Gastrocnemius medialis (tissue), 4 donors: ENCODE data around the gene LIFR.

Experiments
- POLR2A ChIP-seq, 2 donors: fragments of 450-650 bp; IDR thresholded peaks; one replicate each; pipeline ENCODE4 v1.6.1; 2017; ENCODE audit warnings: antibody characterized with exemption in 2 of 2, mild to moderate bottlenecking in 2 of 2, moderate library complexity in 2 of 2
- TF ChIP-seq, protein P1 (sequence below), 5 experiments: fragments of 450-650 bp in 3 of 5; fragments of 200-600 bp in 2 of 5; sonication (generic) in 2 of 5; IDR thresholded peaks in 4 of 5; conservative IDR thresholded peaks in 1 of 5; 1 replicate in 4 of 5; 2 replicates in 1 of 5; pipeline ENCODE4 v1.5.1; 2016 to 2019; ENCODE audit warnings: antibody characterized with exemption in 5 of 5, mild to moderate bottlenecking in 3 of 5, moderate library complexity in 3 of 5

DNA sequence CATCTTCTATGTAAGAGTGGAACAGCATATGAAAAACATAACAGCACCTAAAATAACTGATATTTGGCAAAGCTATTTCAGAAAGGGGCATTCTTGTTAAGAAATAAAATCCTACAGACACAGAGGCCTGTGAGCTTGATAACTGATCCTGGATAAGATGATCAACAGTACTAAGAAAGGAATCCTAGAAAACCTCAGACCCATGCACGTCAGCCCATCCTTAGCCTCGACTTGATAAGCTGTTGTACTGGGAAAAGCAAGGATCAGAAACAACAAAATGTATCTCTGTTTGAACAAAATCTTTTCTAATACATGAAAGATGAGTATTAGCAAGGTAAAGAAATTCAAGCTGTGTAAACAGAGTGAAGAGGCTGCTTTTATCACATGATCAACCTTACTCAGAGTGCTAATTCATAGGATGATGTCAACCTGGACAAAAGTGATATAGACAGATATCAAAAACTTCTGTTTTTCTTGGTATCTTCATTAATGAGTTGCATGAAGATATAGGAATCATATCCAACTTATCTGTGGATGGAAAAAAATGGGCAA lies 15.2 kb downstream of the LIFR start:
- TF ChIP-seq POLR2A (IDR thresholded peaks at IDR 0.05), result no peak
- TF ChIP-seq, protein P1, sequence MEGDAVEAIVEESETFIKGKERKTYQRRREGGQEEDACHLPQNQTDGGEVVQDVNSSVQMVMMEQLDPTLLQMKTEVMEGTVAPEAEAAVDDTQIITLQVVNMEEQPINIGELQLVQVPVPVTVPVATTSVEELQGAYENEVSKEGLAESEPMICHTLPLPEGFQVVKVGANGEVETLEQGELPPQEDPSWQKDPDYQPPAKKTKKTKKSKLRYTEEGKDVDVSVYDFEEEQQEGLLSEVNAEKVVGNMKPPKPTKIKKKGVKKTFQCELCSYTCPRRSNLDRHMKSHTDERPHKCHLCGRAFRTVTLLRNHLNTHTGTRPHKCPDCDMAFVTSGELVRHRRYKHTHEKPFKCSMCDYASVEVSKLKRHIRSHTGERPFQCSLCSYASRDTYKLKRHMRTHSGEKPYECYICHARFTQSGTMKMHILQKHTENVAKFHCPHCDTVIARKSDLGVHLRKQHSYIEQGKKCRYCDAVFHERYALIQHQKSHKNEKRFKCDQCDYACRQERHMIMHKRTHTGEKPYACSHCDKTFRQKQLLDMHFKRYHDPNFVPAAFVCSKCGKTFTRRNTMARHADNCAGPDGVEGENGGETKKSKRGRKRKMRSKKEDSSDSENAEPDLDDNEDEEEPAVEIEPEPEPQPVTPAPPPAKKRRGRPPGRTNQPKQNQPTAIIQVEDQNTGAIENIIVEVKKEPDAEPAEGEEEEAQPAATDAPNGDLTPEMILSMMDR (IDR thresholded peaks at IDR 0.05 in 4 of 5, conservative IDR thresholded peaks at IDR 0.05 in 1 of 5), result no peak
